Caco-2 (cell line): Measurements from ENCODE around the gene IDE. TPM values are rescaled to one million over a fixed set of nuclear protein-coding genes. Genes with fewer than 3 reads are reported as not detected.

ENCODE experiments used
- BruUV-seq: library from RNA; stranded (reverse); fragments of 400-500 nt; replicated peaks from 2 replicates; lab custom pipeline; 2021; lab: Mats Ljungman, UMichigan
- CTCF ChIA-PET: fragments of 300-600 bp; sonication (Branson Sonifier 250); formaldehyde crosslinking; loops from one replicate; lab custom pipeline; 2022; ENCODE audit warnings: antibody characterized with exemption; lab: Charles Lee
- POLR2A ChIA-PET: fragments of 300-600 bp; sonication (Branson Sonifier 250); formaldehyde crosslinking; loops from one replicate; lab custom pipeline; 2022; ENCODE audit warnings: antibody characterized with exemption; lab: Charles Lee
- DNase-seq, 2 experiments: peaks; one replicate each; pipeline versions ENCODE4 v3.0.0 to v3.0.0-alpha.2; 2020 to 2022
- H3K27me3 ChIP-seq: replicated peaks from 2 replicates; pipeline ENCODE4 v1.6.0; 2011; ENCODE audit warnings: low read length; ENCODE audit not compliant: control insufficient read depth, insufficient read depth
- H3K36me3 ChIP-seq: 2 replicates; pipeline ENCODE4 v1.5.1; 2011; ENCODE audit warnings: low read length; ENCODE audit not compliant: control insufficient read depth, insufficient read depth
- H3K4me1 ChIP-seq: fragments of 250-450 bp; sonication (Bioruptor Pico); 2 replicates; pipeline ENCODE4 v1.5.1; 2020; ENCODE audit warnings: mild to moderate bottlenecking
- H3K4me3 ChIP-seq: 2 replicates; pipeline ENCODE4 v1.5.1; 2011; ENCODE audit warnings: low read depth, mild to moderate bottlenecking, control low read depth, low read length
- H3K9me3 ChIP-seq: fragments of 250-450 bp; sonication (Bioruptor Pico); 2 replicates; pipeline ENCODE4 v1.5.1; 2020; ENCODE audit warnings: mild to moderate bottlenecking, moderate library complexity
- H3K27ac Mint-ChIP-seq: one replicate; pipeline ENCODE4 v1.8.0; 2022; ENCODE audit warnings: mixed read lengths; ENCODE audit not compliant: unreplicated experiment
- H3K27me3 Mint-ChIP-seq: one replicate; pipeline ENCODE4 v1.8.0; 2022; ENCODE audit warnings: mixed read lengths; ENCODE audit not compliant: insufficient read depth, unreplicated experiment
- H3K36me3 Mint-ChIP-seq: one replicate; pipeline ENCODE4 v1.8.0; 2022; ENCODE audit warnings: mild to moderate bottlenecking, mixed read lengths; ENCODE audit not compliant: insufficient read depth, unreplicated experiment
- H3K4me1 Mint-ChIP-seq: one replicate; pipeline ENCODE4 v1.8.0; 2022; ENCODE audit warnings: low read depth, mixed read lengths; ENCODE audit not compliant: unreplicated experiment
- H3K4me3 Mint-ChIP-seq: one replicate; pipeline ENCODE4 v1.8.0; 2022; ENCODE audit warnings: mild to moderate bottlenecking, moderate library complexity, mixed read lengths; ENCODE audit not compliant: unreplicated experiment
- H3K9me3 Mint-ChIP-seq: one replicate; pipeline ENCODE4 v1.8.0; 2022; ENCODE audit warnings: mixed read lengths; ENCODE audit not compliant: unreplicated experiment
- CTCF ChIP-seq, 2 experiments: fragments of 200-600 bp in 1 of 2; IDR thresholded peaks; 1 replicate in 1 of 2; 2 replicates in 1 of 2; pipeline versions ENCODE4 v1.5.1 to v1.8.0; 2011 to 2022; ENCODE audit warnings: antibody characterized with exemption in 1 of 2, control low read depth in 1 of 2, inconsistent platforms in 1 of 2, low read depth in 1 of 2, low read length in 1 of 2, mild to moderate bottlenecking in 1 of 2, moderate library complexity in 1 of 2; ENCODE audit not compliant: insufficient read depth in 1 of 2, severe bottlenecking in 1 of 2, unreplicated experiment in 1 of 2
- intact Hi-C: fragments of 100-400 bp; cut with micrococcal nuclease; formaldehyde crosslinking; loops from one replicate; pipeline ENCODE4 v1.10.0; 2022; ENCODE audit not compliant: unreplicated experiment
- total RNA-seq: library from RNA; stranded (reverse); gene quantifications from 2 replicates; pipeline ENCODE4 v1.2.3, GENCODE V29; 2022

Gene IDE
- total RNA-seq, 1 experiment from 2014 or later = 85.5 TPM

- H3K4me3 Mint-ChIP-seq = no peak overlapping the region
- H3K27me3 ChIP-seq = no peaks in the 10 kb centered on the region
- CTCF ChIA-PET = no interaction called here
- BruUV-seq = no TSS peak
- POLR2A ChIA-PET = no interaction called here
- intact Hi-C loops = no loop called here
- H3K4me1 ChIP-seq = no peaks in the 10 kb centered on the region
- H3K4me3 ChIP-seq = no peak overlapping the region
- H3K36me3 ChIP-seq = no peaks in the 10 kb centered on the region
- no peak for TF ChIP-seq CTCF (IDR thresholded peaks at IDR 0.05; ENCODE audit: insufficient read depth in 1 of 2, low read depth in 1 of 2, low read length in 1 of 2, severe bottlenecking in 1 of 2, unreplicated experiment in 1 of 2)
- peaks cover 58% of the 10 kb centered on the region for H3K36me3 Mint-ChIP-seq
- DNase-seq = no peak
- no peak overlapping the region for H3K27ac Mint-ChIP-seq
- no peaks in the 10 kb centered on the region for H3K9me3 ChIP-seq
- H3K4me1 Mint-ChIP-seq = no peaks in the 10 kb centered on the region
- H3K27me3 Mint-ChIP-seq = no peaks in the 10 kb centered on the region
- no peaks in the 10 kb centered on the region for H3K9me3 Mint-ChIP-seq
These were observed 46.2 kb downstream of the IDE start for GRCh38 chr10:92527716-92528115.

GRCh38 chr10:92523639-92524038, 50.3 kb downstream of the IDE start:
- no peaks in the 10 kb centered on the region for H3K27me3 ChIP-seq
- no peaks in the 10 kb centered on the region for H3K9me3 Mint-ChIP-seq
- H3K36me3 ChIP-seq = no peaks in the 10 kb centered on the region
- no peak overlapping the region for H3K4me3 Mint-ChIP-seq
- peaks cover 36% of the 10 kb centered on the region for H3K36me3 Mint-ChIP-seq
- no peak for TF ChIP-seq CTCF (IDR thresholded peaks at IDR 0.05; ENCODE audit: insufficient read depth in 1 of 2, low read depth in 1 of 2, low read length in 1 of 2, severe bottlenecking in 1 of 2, unreplicated experiment in 1 of 2)
- intact Hi-C loops = no loop called here
- H3K27me3 Mint-ChIP-seq = no peaks in the 10 kb centered on the region
- no peak overlapping the region for H3K27ac Mint-ChIP-seq
- ChIA-PET CTCF (no interaction called here), POLR2A (no interaction called here)
- no TSS peak for BruUV-seq
- H3K4me1 ChIP-seq = no peaks in the 10 kb centered on the region
- no peak for DNase-seq
- H3K4me1 Mint-ChIP-seq = no peaks in the 10 kb centered on the region
- no peaks in the 10 kb centered on the region for H3K9me3 ChIP-seq
- no peak overlapping the region for H3K4me3 ChIP-seq

- H3K27me3 Mint-ChIP-seq = no peaks in the 10 kb centered on the region
- TF ChIP-seq CTCF (IDR thresholded peaks at IDR 0.05; ENCODE audit: insufficient read depth in 1 of 2, low read depth in 1 of 2, low read length in 1 of 2, severe bottlenecking in 1 of 2, unreplicated experiment in 1 of 2) = peak; percentile 77 to 80
- BruUV-seq = no TSS peak
These were observed 56.7 kb downstream of the IDE start for GRCh38 chr10:92517034-92517655.

More at GRCh38 chr10:92517034-92517655, 56.7 kb downstream of the IDE start:
- Histone ChIP-seq H3K36me3 (no peaks in the 10 kb centered on the region), H3K9me3 (no peaks in the 10 kb centered on the region), H3K4me1 (no peaks in the 10 kb centered on the region), H3K4me3 (no peak overlapping the region), H3K27me3 (no peaks in the 10 kb centered on the region)
- intact Hi-C loops = loop anchor here (1.0 kb wide), 2 partner anchors 57 to 363 kb away; partner anchors contain the start of gene IDE
- DNase-seq = peak; percentile 61 to 67
- Mint-ChIP-seq H3K27ac (no peak overlapping the region), H3K36me3 (peaks cover 39% of the 10 kb centered on the region), H3K4me3 (no peak overlapping the region), H3K4me1 (no peaks in the 10 kb centered on the region), H3K9me3 (no peaks in the 10 kb centered on the region)
- ChIA-PET CTCF (interaction anchor here (0.6 to 2.0 kb wide), 16 partner anchors 13 to 436 kb away, joined by 3 to 85 read pairs (median 3); partner anchors contain the start of gene IDE), POLR2A (interaction anchor here (0.5 to 1.0 kb wide), 3 partner anchors 55 to 74 kb away, joined by 3 to 6 read pairs (median 4); partner anchors contain the start of gene IDE)
